GM10248 (cell line): ENCODE measurements around the gene HDAC4.

Source experiments
- CTCF ChIA-PET: fragments of 300-600 bp; sonication (Branson Sonifier 250); formaldehyde crosslinking; extraction: SDS; loops from one replicate; lab custom pipeline; 2021; ENCODE audit warnings: antibody characterized with exemption; lab: Yijun Ruan, JAX
- POLR2A ChIA-PET: fragments of 350-650 bp; sonication (Branson Sonifier 250); formaldehyde crosslinking; extraction: SDS; loops from one replicate; lab custom pipeline; 2020; ENCODE audit warnings: antibody characterized with exemption; lab: Yijun Ruan, JAX
- DNase-seq: peaks from one replicate; pipeline ENCODE4 v3.0.0; 2012; ENCODE audit errors: extremely low spot score
- CTCF ChIP-seq: IDR thresholded peaks from 2 replicates; pipeline ENCODE4 v1.5.1; 2012; ENCODE audit warnings: mild to moderate bottlenecking, low read depth; ENCODE audit errors: extremely low read depth, missing control alignments, control extremely low read depth

HDAC4 gene

DNA sequence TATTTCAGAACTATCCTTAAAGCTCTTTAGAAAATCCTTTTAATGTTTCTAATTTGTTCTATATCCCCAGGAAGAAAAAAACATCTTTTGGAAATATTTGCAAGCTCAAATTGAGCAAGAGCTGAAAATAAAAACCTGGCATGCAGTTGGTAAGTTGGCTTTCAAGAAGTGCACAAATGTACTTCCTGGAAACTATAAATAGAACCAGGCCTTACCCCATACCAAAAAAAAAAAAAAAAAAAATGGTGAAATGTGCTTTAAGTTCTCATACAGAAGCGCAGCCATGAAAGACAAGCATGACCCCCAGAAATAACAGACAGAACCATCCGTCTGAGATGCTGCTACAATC, 178.5 kb downstream of the HDAC4 start:
- ChIA-PET CTCF (interaction anchor here (1.2 to 1.3 kb wide), 2 partner anchors 43 to 46 kb away, joined by 3 read pairs; no protein-coding TSS in a partner anchor), POLR2A (no interaction called here)
- no peak for TF ChIP-seq CTCF
- DNase-seq, result no peak

DNA sequence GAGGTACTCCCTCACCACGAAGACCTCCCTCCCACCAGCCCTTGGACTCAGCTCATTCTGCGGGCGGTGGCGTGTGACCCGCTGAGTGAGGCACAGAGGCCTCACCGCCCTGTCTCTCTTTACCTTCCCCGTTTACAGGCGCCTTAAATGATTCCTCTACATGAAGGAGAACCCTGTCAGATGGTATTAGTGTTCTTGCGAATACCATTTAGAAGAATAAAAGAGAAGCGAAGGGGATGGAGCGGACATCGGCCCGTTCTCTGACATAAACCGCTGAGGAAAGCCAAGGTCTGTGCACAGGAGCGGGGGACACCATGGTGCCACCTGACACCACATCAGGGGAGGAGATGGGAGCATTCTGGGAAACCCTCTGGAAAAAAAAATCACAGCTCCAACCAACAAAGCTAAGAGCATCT, 179.8 kb downstream of the HDAC4 start:
- CTCF ChIA-PET, result interaction anchor here (0.6 to 1.3 kb wide), 2 partner anchors 45 to 1548 kb away, joined by 3 read pairs; no protein-coding TSS in a partner anchor
- POLR2A ChIA-PET, result no interaction called here
- no peak for DNase-seq

DNA sequence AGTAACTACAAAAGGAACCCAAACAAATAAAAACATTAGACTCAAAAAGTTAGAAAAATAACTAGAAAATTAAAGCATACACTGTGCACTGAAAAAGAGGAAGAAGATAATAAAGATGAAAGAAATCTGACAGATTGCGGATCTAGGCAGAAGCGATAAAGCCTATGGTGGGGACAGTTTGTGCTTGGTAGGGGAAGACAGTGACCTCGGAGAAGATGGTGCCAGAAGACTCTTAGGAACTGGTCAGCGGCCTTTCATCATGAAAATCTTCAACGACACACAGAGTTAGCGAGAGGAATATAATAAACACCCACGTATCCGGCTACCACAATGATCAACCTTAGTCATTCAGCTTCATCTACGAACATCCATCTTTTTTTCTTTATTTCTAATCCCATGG, 180.5 kb downstream of the HDAC4 start:
- ChIA-PET POLR2A (no interaction called here), CTCF (no interaction called here)
- TF ChIP-seq CTCF, result no peak
- DNase-seq, result no peak

More for the DNA sequence above, 179.8 kb downstream of the HDAC4 start:
- no peak for TF ChIP-seq CTCF

- POLR2A ChIA-PET, result no interaction called here
- peak; percentile 55 for DNase-seq
- TF ChIP-seq CTCF, result no peak
- CTCF ChIA-PET, result no interaction called here
Measured at GRCh38 chr2:239216614-239217273, 184.1 kb downstream of the HDAC4 start.

DNA sequence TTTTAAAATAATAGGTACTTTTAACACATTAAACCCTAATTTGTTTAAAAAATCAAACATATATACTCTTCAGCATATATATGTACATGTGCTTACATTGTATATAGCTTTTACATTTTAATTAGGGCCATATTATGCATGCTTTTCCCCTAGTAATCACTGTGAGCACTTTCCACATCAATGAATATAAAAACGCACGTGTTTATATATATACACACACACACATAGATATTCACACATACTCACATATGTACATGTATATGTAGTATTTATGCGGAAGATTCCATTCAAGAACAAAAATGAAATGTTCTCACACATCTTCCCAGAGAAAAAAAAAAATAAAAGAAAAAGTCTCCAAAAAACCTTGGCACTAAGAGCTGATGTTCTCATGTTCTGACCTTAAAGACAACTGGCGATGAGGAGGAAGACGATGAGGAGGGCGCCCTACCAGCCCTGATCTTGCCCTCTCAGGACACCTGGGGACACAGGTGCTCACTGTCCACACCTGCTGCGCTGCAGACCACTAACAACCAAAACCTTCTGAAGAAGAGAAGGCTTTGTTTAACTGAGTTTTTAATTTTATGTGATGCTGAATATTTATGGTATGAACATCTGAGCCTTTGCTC, 184.7 kb downstream of the HDAC4 start:
- DNase-seq, result no peak
- no peak for TF ChIP-seq CTCF
- ChIA-PET POLR2A (no interaction called here), CTCF (no interaction called here)

- ChIA-PET CTCF (no interaction called here), POLR2A (no interaction called here)
- no peak for TF ChIP-seq CTCF
- no peak for DNase-seq
Measured at GRCh38 chr2:239215136-239215925, 185.5 kb downstream of the HDAC4 start.
